Activated CD8-positive, alpha-beta memory T cell treated with anti-CD3 and anti-CD28 coated beads for 24 hours (primary cell): ENCODE measurements around the gene GABRA1.

Source experiments
- DNase-seq: peaks from one replicate; pipeline ENCODE4 v3.0.0-alpha.2; 2020

Gene GABRA1

GRCh38 chr5:161847941-161848391 lies at the start of gene GABRA1:
TSS of gene GABRA1 (plus strand) at chr5:161848120. CDS start at chr5:161850811, 2,691 bp downstream.
- no peak for DNase-seq

DNA sequence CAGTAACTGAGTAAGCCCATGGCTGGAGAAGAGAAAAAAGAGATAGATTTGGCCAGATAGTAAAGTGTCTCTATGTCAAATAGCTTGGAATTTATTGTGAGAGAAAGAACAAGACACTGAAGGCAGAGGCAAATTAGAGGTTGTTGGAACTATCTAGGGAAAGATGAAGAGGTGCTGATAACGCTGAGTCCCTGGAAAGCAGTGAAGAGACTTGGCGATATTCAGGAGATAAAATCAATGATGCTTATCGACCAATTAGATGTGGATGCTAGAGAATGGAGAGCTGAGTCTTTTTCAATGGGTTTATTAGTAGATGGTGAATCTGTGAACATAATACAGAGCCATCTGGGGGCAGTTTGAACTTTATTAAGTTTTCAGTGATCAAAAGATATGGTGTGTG lies 48.6 kb upstream of the GABRA1 start:
- DNase-seq: no peak

DNA sequence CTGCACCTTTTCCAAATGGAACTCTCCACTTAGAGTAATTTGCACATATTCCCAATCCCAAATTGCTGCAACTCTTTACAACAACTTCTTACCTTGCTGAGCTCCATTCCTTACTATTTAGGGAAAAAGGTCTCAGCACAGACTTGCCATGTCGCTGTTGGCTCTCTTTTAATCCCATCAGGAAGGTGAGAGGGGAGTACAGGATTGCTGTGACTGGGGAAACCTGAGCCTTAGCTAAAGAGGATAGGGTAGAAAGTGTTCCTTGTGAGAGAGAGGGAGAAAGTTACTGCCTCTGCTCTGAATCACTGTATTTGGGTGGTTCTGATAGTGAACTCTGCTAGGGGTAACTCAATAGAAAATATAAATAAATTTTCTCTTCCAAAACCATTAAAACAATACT lies 43.7 kb upstream of the GABRA1 start:
- no peak for DNase-seq

GRCh38 chr5:161846746-161847145 lies 1.2 kb upstream of the GABRA1 start:
- no peak for DNase-seq

- no peak for DNase-seq
These were observed 473 bp upstream of the GABRA1 start for GRCh38 chr5:161847447-161847846.

- no peak for DNase-seq
These were observed 2.6 kb downstream of the GABRA1 start for GRCh38 chr5:161850491-161850890.

DNA sequence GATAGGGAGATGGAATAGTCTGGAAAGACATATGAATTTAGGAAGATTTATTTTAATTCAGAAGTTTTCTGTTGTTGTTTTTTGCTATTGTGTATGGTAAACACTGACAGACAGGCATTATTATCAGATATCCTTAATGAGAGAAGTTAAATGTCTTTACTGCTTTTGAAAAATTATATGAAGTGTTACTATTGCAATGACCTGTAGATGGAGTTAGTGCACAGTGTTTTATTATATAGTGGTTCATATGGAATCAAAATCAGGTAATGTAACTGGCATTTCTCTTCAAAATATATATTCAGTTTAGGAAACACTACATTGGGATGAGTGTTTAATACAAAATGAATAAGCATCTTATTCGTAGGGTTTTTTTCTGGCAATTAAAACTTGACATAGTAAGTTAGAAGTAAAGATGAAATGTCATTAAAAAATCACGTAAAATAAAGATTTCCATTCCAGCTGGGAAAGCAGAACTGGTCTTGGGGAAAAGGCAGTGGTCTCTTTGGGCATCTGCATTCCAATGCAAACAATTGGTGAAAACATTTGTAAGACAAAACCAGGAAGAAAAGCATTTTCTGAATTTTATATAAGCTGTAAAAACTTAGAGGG lies 3.9 kb downstream of the GABRA1 start:
- DNase-seq: no peak

DNA sequence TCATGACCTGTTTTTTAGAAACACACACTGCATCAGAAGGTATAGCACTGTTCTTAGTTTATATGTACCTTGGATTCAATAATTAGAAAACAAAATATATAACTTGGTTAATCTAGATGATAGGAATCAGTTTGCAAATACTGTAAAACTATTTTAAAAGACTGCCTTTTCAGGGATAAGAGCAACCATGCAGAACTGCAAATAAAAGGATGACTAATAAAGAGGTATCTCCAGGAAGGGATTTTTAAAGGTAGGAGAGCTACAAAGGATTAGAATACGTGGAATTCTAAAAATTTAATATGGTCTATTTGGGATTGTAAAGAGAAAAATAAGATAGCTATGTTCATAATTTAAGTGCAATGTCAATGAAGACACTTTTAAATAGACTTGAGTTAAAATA lies 9.4 kb downstream of the GABRA1 start:
- no peak for DNase-seq

DNA sequence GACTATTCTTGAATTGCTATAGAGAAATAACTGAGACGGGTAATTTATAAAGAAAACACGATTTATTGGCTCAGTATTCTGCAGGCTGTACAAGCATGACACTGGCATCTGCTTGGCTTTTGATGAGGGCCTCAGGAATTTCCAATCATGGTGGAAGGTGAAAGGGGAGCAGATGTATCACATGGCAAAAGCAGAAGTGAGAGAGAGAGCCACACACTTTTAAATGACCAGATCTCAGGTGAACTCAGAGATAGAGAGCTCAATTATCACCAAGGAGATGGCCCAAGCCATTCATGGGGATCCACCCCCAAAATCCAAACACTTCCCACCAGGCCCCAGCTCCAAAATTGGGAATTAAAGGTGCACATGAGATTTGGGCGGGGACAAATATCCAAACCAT lies 15.3 kb downstream of the GABRA1 start:
- DNase-seq: no peak

GRCh38 chr5:161863811-161864210 lies 15.9 kb downstream of the GABRA1 start:
- no peak for DNase-seq

GRCh38 chr5:161865510-161865909 lies 17.6 kb downstream of the GABRA1 start:
- no peak for DNase-seq

- DNase-seq: no peak
These were observed 42.1 kb downstream of the GABRA1 start for GRCh38 chr5:161889971-161890370.

DNA sequence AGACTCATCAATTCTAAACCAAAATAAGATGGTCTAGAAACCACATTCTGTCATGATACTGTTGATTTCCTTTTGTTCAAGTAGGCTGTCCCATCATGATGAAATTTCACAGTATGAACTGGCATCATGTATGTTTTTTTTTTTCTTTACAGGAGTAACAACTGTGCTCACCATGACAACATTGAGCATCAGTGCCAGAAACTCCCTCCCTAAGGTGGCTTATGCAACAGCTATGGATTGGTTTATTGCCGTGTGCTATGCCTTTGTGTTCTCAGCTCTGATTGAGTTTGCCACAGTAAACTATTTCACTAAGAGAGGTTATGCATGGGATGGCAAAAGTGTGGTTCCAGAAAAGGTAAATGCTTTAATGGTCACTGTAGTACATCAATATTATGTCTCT lies 47.6 kb downstream of the GABRA1 start:
- DNase-seq: no peak

- DNase-seq: no peak
These were observed 49.1 kb downstream of the GABRA1 start for GRCh38 chr5:161897033-161897432.

- DNase-seq: no peak
These were observed 51.7 kb downstream of the GABRA1 start for GRCh38 chr5:161899590-161899989.

DNA sequence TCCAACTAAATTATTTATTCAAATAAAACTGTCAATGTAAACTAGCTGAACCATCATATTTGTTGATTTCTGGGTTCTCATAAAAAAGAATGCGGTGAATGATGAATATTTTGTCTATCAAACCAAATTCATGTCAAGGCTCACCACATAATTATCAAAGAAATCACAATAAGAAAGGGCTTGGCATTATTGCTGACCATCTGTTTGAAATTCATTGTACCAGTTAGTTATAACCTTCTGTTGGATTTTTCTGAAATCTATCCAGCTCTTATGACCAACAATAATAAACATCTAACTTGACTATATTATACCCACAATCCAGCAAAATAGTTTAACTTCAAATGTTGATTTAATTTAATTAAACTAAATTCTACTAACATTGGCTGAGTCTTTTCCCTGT lies 53.1 kb downstream of the GABRA1 start:
- DNase-seq: no peak

DNA sequence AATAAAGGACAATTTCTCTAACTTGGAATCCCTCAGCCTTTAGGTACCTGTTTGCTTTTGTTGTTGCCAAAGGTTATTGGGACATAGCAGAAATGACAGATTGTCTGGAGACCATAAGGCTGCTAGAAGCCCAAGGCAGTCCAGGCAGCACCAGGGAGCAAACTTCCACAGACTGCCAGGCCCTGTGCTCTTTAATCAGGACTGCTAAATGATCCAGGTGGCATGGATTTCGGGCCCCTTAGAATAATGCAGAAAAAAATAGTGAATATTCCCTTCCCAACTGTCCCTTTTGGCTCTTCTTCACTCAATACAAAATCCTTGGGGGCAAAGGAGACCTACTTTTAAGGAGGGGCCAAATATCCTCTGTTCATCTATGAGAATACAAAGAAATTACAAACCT lies 73.9 kb downstream of the GABRA1 start:
- no peak for DNase-seq

- DNase-seq: no peak
These were observed 76.3 kb downstream of the GABRA1 start for GRCh38 chr5:161924270-161924669.

DNA sequence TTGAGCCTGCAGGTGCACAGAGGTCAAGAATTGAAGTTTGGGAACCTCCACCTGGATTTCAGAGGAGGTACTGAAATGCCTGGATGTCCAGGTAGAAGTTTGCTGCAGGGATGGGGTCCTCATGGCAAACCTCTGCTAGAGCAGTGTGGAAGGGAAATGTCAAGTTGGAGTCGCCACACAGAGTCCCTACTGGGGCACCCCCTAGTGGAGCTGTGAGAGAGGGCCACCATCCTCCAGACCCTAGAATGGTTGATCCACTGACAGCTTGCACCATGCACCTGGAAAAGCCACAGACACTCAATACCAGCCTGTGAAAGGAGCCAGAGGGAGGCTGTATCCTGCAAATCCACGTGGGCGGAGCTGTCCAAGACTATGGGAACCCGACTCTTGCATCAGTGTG lies 78.0 kb downstream of the GABRA1 start:
- no peak for DNase-seq

- DNase-seq: no peak
These were observed 86.6 kb downstream of the GABRA1 start for GRCh38 chr5:161934486-161934885.

GRCh38 chr5:161944974-161945373 lies 97.1 kb downstream of the GABRA1 start:
- no peak for DNase-seq

DNA sequence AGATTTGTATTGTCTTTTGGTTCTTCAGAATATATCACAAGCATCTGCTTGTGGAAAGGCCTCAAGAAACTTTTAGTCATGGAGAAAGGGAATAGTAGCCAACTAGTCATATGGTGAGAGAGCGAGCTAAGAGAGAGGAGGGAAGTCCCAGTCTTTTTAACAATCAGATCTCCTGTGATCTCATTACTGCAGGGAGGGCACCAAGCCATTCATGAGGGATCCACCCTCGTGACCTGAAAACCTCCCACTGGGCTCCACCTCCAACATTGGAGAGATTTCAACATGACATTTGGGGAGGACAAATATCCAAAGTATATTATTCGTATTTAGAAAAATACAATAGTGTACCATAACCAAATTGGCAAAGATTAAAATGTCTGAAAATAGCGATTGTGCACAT lies 99.0 kb downstream of the GABRA1 start:
- DNase-seq: no peak
